SH-SY5Y (cell line): ENCODE measurements around the gene HYKK.

Experiments
- GATA2 ChIP-seq: IDR thresholded peaks from 2 replicates; pipeline ENCODE4 v1.6.1; 2011; ENCODE audit warnings: mild to moderate bottlenecking, low read depth, low read length
- GATA3 ChIP-seq: IDR thresholded peaks from 2 replicates; pipeline ENCODE4 v1.6.1; 2011; ENCODE audit warnings: low read depth, mild to moderate bottlenecking, low read length, moderate library complexity

GRCh38 chr15:78481917-78482316 is 25.5 kb upstream of the HYKK start:
- TF ChIP-seq GATA3 = no peak
- TF ChIP-seq GATA2 = no peak
